Measurements from ENCODE around the gene FOCAD.

FOCAD gene

DNA sequence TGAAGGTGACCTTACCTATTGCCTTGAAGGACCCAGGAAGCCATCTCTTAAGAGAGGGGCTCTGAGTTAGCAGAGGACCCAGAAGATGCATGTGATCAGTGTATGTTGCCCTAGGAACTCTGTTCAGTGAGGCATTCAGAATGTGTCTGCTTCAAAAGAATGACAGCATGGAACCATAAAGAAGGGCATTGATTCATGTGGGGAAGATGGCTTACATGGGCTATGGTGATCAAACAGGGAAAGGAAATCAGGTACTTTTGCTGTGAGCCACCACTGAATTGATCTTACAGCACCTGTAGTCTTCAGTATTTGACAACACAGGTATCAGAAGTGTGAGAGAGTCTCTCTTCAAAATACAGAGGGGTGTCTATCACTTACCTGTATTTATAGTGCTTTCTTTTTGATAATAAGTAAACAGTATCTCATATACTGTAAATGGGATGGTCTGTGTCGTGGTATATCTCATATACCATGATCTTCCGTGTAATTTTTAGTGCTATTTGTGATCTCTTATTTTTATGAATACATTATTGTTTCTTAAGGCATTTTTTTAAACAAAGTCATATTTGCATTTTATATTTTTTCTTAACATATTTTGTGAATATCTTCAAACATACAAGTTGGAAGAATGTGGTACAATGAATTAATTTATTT, 57.0 kb downstream of the FOCAD start:
- no peak for DNase-seq

DNA sequence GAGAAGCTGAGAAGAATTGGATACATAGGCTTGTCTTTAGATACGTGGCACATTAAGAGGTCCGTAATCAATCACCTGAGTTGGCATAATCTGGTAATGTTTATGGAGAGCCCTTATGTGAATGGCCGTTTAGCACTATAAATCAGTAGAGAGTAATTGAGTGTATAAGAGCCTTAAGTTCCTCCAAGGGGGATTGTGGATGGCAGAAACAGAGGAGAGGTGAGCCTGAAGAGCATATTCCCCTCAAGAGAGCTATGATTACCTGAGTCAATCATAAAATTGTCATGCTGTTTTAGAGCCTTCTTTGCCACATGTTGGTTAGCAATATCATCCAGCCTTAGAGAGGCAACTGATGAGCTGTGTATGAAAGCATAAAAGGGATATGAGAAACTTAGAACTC, 58.8 kb downstream of the FOCAD start:
- DNase-seq, result no peak

DNA sequence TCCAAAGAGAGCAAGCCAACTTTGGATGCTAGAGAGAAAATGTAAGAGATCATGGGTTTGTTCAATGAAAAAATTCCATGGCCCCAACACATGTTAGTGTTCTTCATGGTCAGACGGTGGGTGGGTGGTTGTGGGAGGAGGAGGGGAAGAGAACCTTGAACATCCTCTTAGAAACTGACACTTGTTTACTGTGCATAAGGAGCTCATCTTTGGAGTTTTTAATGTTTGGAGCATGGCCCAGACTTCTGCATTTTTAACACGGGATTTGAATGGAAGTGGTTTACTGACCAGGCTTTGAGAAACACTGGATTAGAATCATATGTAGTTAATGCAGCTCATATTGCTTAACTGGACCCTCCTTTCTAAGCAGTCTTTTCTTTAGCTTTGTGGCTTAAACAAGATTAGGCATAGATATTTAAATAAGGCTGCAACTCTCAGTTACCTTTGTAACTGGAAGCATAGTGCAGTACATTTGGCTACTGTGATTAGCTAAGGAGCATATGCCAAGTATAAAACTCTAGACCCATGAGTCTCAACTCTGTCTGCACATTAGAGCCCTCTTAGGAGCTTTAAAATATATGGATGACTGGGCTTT, 60.1 kb downstream of the FOCAD start:
- no peak for DNase-seq

- DNase-seq, result no peak
Observed at GRCh38 chr9:20746967-20747366, 62.9 kb downstream of the FOCAD start.

- DNase-seq, result no peak
Observed at GRCh38 chr9:20749496-20750198, 65.6 kb downstream of the FOCAD start.

DNA sequence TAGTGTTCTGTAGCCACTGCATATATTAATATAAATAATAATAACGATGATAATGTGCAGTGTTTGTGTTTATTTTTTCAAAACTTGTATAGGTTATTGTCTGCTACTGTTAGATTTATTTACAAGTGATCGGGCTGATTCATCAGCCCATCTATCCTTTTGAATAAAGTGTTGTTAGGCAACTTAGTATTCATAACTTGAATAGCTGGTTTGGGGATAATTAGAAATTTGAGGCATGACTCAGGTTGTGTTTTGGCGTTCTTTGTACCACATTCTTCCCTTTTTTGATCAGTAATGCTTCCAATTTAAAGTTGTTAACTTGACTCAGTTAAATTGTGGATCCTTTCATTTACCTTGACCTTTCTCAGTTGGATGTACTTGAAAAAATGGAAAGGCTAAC, 69.7 kb downstream of the FOCAD start:
- DNase-seq, result no peak

DNA sequence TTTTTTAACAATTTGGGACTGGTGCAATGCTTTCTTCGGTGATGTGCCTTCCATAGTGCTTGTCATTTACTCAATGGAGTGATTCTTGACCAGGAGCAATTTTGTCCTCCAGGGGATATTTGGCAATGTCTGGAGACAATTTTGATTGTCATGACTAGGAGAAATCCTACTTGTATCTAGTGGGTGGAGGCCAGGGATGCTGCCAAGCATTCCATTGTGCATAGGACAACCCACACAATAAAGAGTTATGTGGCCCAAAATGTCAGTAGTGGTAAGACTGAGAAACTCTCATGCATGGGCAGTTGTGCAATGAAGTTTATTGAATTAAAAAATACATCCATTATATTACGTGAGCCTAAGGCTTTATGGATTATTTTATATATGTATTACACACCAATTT, 70.5 kb downstream of the FOCAD start:
- no peak for DNase-seq

DNA sequence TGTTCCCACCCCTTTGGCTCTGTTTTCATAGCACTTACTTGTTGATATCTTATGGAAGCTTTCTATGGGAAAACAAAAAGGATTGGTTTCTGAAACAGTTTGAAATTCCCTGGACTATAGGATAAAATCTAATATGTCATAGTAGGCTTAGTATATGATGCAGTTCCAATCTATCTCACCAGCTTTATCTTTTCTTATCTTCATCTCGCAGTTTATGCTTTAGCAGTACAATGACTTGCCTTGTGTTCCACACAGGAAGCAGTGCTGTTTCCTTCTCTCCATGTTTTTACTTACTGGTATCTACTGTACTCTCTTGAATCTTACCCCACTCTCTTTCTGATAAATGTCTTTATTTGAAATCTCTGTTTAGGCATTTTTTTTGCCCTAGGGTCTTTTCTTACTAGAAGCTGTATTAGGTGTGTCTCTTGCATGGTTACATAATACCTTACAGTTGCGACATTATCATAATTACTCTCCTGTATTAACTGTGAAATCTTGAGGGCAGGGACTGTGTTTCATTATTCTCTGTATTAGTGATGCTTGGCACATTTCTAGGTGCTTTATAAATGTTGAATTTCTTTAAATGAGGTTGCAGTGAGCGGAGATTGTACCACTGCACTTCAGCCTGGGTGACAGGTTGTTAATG, 76.3 kb downstream of the FOCAD start:
- DNase-seq, result no peak

DNA sequence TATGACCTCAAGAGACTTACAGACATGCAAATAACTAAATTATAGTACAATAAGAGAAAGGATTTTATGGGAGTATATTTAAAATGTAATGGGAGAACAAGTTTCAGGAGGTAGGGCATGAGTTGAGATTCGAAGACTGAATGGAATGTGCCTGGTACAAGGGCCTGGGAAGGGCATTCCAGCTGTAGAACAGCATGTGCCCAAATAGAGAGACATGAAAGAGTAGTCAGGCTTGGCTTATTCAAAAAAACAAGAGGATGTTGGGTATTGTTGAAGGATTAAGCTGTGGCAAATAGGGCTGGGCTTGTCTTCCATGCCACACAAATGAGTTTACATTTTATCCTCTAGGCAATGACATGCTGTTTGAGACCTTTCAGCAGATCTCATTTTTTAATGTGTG, 86.9 kb downstream of the FOCAD start:
- no peak for DNase-seq

DNA sequence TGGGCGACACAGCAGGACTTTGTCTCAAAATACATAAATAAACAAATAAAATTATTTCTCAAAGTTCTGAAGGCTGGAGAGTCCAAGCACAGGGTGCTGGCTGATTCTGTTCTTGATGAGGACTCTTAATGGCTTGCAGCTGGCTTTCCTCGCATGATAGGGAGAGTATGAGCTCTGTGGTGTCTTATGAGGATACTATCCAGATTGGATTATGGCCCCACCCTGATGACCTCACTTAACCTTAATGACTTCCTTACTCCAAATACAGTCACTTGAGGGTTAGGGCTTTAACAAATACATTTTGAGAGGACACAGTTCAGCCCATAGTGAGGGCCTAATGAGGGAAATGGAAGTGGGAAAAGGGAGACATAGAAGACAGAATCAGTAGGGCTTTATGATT, 87.7 kb downstream of the FOCAD start:
- no peak for DNase-seq

DNA sequence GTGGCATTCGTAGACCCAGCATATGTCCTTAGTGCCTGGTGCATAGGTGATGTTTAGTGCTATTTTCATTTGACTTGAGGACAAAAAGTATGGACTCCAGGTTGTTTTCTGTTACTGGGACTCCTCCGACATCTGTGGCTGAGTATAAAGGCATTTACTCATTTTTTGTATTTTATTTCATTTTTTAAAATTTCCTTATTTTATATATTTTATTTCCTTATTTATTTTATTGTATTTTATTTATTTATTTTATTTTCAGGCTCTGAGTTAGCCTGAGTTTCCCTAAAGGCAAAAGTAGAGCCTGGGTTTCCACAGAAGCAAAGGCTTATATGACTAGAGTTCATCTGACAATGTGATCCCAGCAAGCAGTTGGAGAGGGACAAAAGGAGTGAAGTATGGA, 91.6 kb downstream of the FOCAD start:
- no peak for DNase-seq

GRCh38 chr9:20781092-20781491, 97.0 kb downstream of the FOCAD start:
- no peak for DNase-seq

GRCh38 chr9:20782289-20782688, 98.2 kb downstream of the FOCAD start:
- no peak for DNase-seq

- no peak for DNase-seq
Observed at GRCh38 chr9:20783057-20784038, 99.3 kb downstream of the FOCAD start.

DNA sequence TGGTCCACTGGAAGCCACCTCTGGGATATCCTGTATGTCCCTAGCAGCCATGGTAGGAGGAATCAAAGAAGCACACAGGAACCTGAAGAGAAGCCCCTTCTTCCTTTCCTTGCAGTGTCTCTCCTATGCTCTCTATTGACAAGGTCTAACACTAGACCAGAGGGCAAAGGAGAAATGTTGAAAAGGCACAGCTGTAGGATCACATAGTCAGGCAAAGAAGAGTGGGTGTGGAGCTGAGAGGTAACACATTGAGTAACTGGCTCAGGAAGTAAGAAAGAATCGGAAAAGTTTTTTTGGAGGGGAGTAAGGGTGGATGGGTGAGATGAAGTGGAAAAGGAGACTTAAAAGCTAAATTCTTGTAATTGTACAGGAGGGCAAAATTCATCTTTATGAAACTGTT, 100.1 kb downstream of the FOCAD start:
- DNase-seq, result no peak

GRCh38 chr9:20786807-20787206, 102.7 kb downstream of the FOCAD start:
- DNase-seq, result no peak

- DNase-seq, result no peak
Observed at GRCh38 chr9:20788526-20789451, 104.7 kb downstream of the FOCAD start.

DNA sequence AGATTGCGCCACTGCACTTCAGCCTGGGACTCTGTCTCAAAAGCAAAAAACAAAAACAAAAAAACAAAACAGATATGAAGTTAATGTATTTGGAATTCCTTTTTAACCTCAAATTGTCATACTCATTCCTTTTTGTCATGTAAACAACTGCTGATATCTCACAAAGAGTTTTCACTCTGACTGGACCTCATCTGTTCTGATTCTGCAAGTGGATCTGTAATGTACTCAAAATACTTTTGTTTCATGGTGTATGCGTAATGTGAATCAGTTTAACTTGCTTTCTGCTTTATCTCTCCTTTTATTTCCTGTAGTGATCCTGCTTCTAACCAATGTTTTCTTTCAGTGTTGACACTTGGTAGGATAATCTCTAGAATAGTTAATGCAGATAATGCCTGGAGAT, 106.7 kb downstream of the FOCAD start:
- DNase-seq, result no peak

- no peak for DNase-seq
Observed at GRCh38 chr9:20791682-20792081, 107.6 kb downstream of the FOCAD start.

GRCh38 chr9:20804489-20805250, 120.6 kb downstream of the FOCAD start:
- no peak for DNase-seq

- no peak for DNase-seq
Observed at GRCh38 chr9:20805766-20806165, 121.7 kb downstream of the FOCAD start.

All from activated CD4-positive, alpha-beta T cell treated with anti-CD3 and anti-CD28 coated beads for 4 hours (primary cell).